Measurements from ENCODE around the gene AREL1.

The AREL1 gene

DNA sequence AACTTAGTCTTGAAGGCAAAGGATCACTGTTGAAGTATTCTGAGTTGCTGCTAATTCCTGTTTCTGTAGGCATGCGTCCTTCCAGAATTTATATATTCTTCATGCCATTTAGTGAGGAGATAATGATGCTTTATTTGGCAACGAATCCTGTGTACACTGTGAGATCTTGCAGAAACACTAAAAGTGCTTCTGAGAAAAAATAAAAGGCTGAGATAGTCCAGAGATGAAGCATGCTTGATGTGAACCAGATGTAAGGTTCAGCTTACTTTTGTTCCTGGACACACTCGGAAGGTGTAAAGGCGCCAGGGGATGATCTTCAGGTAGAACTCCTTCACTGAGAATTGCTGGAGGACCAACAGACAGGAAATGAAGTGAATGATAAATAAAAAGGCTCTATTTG, 39.1 kb downstream of the AREL1 start:
- Histone ChIP-seq H3K27me3 (ENCODE audit: insufficient read depth, poor library complexity, severe bottlenecking) (no peaks in the 10 kb centered on the region), H3K27ac (replicated peaks) (no peak overlapping the region), H3K4me3 (replicated peaks; ENCODE audit: insufficient read depth, low read length) (no peak overlapping the region)
- no peak for DNase-seq (ENCODE audit: low read depth in 1 of 2, low spot score in 1 of 2)
- no peak for TF ChIP-seq GABPA (IDR thresholded peaks at IDR 0.05; ENCODE audit: low read depth)
- no peak for TF ChIP-seq POLR2AphosphoS5 (IDR thresholded peaks at IDR 0.05; ENCODE audit: low read depth)
- TF ChIP-seq, protein P1, sequence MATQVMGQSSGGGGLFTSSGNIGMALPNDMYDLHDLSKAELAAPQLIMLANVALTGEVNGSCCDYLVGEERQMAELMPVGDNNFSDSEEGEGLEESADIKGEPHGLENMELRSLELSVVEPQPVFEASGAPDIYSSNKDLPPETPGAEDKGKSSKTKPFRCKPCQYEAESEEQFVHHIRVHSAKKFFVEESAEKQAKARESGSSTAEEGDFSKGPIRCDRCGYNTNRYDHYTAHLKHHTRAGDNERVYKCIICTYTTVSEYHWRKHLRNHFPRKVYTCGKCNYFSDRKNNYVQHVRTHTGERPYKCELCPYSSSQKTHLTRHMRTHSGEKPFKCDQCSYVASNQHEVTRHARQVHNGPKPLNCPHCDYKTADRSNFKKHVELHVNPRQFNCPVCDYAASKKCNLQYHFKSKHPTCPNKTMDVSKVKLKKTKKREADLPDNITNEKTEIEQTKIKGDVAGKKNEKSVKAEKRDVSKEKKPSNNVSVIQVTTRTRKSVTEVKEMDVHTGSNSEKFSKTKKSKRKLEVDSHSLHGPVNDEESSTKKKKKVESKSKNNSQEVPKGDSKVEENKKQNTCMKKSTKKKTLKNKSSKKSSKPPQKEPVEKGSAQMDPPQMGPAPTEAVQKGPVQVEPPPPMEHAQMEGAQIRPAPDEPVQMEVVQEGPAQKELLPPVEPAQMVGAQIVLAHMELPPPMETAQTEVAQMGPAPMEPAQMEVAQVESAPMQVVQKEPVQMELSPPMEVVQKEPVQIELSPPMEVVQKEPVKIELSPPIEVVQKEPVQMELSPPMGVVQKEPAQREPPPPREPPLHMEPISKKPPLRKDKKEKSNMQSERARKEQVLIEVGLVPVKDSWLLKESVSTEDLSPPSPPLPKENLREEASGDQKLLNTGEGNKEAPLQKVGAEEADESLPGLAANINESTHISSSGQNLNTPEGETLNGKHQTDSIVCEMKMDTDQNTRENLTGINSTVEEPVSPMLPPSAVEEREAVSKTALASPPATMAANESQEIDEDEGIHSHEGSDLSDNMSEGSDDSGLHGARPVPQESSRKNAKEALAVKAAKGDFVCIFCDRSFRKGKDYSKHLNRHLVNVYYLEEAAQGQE (IDR thresholded peaks at IDR 0.05; ENCODE audit: insufficient replicate concordance, low read depth) = no peak
- TF ChIP-seq SPI1 (IDR thresholded peaks at IDR 0.05; ENCODE audit: borderline replicate concordance, low read depth) = no peak
- TF ChIP-seq, protein P2, sequence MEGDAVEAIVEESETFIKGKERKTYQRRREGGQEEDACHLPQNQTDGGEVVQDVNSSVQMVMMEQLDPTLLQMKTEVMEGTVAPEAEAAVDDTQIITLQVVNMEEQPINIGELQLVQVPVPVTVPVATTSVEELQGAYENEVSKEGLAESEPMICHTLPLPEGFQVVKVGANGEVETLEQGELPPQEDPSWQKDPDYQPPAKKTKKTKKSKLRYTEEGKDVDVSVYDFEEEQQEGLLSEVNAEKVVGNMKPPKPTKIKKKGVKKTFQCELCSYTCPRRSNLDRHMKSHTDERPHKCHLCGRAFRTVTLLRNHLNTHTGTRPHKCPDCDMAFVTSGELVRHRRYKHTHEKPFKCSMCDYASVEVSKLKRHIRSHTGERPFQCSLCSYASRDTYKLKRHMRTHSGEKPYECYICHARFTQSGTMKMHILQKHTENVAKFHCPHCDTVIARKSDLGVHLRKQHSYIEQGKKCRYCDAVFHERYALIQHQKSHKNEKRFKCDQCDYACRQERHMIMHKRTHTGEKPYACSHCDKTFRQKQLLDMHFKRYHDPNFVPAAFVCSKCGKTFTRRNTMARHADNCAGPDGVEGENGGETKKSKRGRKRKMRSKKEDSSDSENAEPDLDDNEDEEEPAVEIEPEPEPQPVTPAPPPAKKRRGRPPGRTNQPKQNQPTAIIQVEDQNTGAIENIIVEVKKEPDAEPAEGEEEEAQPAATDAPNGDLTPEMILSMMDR (IDR thresholded peaks at IDR 0.05; ENCODE audit: insufficient read depth, low read length) = no peak

DNA sequence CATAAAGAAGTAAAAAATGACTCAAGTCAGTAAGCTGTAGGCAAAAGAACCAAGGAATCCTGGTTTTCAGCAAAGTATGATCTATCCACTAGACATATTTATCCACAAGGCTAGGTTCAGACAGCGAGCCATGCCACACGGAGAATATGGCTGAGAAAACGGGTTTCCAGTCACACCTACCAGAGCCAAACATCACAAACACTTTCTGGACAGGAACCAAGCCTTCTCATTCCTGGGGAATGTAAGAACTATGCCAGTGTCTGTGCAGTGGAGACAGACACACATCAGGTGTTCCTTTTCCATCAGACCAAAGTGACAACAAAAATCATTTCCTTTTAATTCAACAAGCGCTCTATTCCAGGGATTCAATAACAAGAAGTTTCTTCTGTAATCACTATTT, 41.1 kb downstream of the AREL1 start:
- DNase-seq (ENCODE audit: low read depth in 1 of 2, low spot score in 1 of 2) = no peak
- TF ChIP-seq, protein P1 (IDR thresholded peaks at IDR 0.05; ENCODE audit: insufficient replicate concordance, low read depth) = no peak
- TF ChIP-seq GABPA (IDR thresholded peaks at IDR 0.05; ENCODE audit: low read depth) (no peak), POLR2AphosphoS5 (IDR thresholded peaks at IDR 0.05; ENCODE audit: low read depth) (no peak), SPI1 (IDR thresholded peaks at IDR 0.05; ENCODE audit: borderline replicate concordance, low read depth) (no peak)
- TF ChIP-seq, protein P2 (IDR thresholded peaks at IDR 0.05; ENCODE audit: insufficient read depth, low read length) = no peak

DNA sequence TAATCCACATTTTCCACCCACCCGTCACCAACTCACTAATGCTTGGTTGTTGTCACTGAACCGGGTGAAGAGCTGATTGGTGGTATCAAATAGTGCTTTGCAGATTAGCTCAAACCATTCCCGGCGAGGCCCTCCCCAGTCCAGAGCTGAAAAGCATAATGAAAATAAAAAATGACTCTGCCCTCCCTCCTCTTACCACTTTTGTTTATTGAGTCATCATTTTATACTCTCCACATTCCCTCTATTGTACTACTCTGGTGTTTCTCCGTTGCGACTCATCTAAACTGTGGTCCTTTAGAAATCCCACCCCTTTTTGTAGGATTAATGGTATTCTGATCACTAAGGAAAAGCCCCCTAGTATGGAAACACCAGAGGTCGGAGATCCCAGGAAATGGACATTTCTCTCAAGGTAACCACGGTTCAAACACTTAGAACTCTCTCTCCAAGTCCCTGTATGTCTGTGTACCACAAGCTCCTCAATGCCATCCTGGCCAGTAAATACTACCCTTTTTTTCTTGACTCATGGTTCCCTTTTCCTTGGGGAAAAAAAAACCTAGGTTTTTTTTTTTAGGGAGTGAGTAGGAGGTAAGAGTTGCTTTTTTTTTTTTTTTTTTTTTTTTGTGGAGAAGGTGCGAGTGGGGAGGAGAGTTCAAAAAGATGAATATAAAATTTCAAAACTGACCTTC, 42.0 kb downstream of the AREL1 start:
- Histone ChIP-seq H3K27ac (replicated peaks) (no peak overlapping the region), H3K4me3 (replicated peaks; ENCODE audit: insufficient read depth, low read length) (no peak overlapping the region), H3K27me3 (ENCODE audit: insufficient read depth, poor library complexity, severe bottlenecking) (no peaks in the 10 kb centered on the region)
- no peak for DNase-seq (ENCODE audit: low read depth in 1 of 2, low spot score in 1 of 2)
- TF ChIP-seq GABPA (IDR thresholded peaks at IDR 0.05; ENCODE audit: low read depth) (no peak), SPI1 (IDR thresholded peaks at IDR 0.05; ENCODE audit: borderline replicate concordance, low read depth) (no peak), POLR2AphosphoS5 (IDR thresholded peaks at IDR 0.05; ENCODE audit: low read depth) (no peak)
- TF ChIP-seq, protein P2 (IDR thresholded peaks at IDR 0.05; ENCODE audit: insufficient read depth, low read length) = no peak
- TF ChIP-seq, protein P1 (IDR thresholded peaks at IDR 0.05; ENCODE audit: insufficient replicate concordance, low read depth) = no peak

More for the DNA sequence above, 41.1 kb downstream of the AREL1 start:
- Histone ChIP-seq H3K27ac (replicated peaks) (no peak overlapping the region), H3K27me3 (ENCODE audit: insufficient read depth, poor library complexity, severe bottlenecking) (no peaks in the 10 kb centered on the region), H3K4me3 (replicated peaks; ENCODE audit: insufficient read depth, low read length) (no peak overlapping the region)
